ENCODE results near the gene RGSL1.

DNA sequence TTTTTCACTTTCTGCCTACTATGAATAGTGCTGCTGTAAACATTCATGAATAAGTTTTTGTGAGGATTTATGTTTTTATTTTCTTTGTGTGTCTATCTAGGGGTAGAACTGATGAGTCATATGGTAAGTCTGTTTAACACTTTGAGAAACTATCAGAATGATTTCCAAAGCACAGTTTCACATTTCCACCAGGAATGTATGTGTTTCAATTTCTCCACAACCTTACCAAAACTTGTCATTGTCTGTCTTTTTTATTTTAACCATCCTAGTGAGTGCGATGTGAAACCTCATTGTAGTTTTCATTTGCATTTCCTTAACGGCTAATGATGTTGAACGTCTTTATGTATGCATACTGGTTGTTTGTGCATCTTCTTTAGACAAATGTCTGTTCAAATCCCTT lies 115.6 kb downstream of the RGSL1 start:
- TF ChIP-seq, protein P1, sequence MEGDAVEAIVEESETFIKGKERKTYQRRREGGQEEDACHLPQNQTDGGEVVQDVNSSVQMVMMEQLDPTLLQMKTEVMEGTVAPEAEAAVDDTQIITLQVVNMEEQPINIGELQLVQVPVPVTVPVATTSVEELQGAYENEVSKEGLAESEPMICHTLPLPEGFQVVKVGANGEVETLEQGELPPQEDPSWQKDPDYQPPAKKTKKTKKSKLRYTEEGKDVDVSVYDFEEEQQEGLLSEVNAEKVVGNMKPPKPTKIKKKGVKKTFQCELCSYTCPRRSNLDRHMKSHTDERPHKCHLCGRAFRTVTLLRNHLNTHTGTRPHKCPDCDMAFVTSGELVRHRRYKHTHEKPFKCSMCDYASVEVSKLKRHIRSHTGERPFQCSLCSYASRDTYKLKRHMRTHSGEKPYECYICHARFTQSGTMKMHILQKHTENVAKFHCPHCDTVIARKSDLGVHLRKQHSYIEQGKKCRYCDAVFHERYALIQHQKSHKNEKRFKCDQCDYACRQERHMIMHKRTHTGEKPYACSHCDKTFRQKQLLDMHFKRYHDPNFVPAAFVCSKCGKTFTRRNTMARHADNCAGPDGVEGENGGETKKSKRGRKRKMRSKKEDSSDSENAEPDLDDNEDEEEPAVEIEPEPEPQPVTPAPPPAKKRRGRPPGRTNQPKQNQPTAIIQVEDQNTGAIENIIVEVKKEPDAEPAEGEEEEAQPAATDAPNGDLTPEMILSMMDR (IDR thresholded peaks at IDR 0.05; ENCODE audit: low read depth, low read length, missing input control) = no peak
- TF ChIP-seq JUND (IDR thresholded peaks at IDR 0.05) (no peak), RXRA (IDR thresholded peaks at IDR 0.05) (no peak), GABPA (IDR thresholded peaks at IDR 0.05 in 1 of 2, conservative IDR thresholded peaks at IDR 0.05 in 1 of 2) (no peak), SP1 (IDR thresholded peaks at IDR 0.05) (no peak), YY1 (IDR thresholded peaks at IDR 0.05) (no peak), RAD21 (IDR thresholded peaks at IDR 0.05) (no peak), FOXA1 (IDR thresholded peaks at IDR 0.05) (no peak), TAF1 (conservative IDR thresholded peaks at IDR 0.05) (no peak)
- TF ChIP-seq, protein P2, sequence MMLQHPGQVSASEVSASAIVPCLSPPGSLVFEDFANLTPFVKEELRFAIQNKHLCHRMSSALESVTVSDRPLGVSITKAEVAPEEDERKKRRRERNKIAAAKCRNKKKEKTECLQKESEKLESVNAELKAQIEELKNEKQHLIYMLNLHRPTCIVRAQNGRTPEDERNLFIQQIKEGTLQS (IDR thresholded peaks at IDR 0.05) = no peak
- TF ChIP-seq, protein P3, sequence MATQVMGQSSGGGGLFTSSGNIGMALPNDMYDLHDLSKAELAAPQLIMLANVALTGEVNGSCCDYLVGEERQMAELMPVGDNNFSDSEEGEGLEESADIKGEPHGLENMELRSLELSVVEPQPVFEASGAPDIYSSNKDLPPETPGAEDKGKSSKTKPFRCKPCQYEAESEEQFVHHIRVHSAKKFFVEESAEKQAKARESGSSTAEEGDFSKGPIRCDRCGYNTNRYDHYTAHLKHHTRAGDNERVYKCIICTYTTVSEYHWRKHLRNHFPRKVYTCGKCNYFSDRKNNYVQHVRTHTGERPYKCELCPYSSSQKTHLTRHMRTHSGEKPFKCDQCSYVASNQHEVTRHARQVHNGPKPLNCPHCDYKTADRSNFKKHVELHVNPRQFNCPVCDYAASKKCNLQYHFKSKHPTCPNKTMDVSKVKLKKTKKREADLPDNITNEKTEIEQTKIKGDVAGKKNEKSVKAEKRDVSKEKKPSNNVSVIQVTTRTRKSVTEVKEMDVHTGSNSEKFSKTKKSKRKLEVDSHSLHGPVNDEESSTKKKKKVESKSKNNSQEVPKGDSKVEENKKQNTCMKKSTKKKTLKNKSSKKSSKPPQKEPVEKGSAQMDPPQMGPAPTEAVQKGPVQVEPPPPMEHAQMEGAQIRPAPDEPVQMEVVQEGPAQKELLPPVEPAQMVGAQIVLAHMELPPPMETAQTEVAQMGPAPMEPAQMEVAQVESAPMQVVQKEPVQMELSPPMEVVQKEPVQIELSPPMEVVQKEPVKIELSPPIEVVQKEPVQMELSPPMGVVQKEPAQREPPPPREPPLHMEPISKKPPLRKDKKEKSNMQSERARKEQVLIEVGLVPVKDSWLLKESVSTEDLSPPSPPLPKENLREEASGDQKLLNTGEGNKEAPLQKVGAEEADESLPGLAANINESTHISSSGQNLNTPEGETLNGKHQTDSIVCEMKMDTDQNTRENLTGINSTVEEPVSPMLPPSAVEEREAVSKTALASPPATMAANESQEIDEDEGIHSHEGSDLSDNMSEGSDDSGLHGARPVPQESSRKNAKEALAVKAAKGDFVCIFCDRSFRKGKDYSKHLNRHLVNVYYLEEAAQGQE (IDR thresholded peaks at IDR 0.05) = no peak
- TF ChIP-seq, protein P4, sequence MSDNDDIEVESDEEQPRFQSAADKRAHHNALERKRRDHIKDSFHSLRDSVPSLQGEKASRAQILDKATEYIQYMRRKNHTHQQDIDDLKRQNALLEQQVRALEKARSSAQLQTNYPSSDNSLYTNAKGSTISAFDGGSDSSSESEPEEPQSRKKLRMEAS (IDR thresholded peaks at IDR 0.05) = no peak
- TF ChIP-seq, protein P5, sequence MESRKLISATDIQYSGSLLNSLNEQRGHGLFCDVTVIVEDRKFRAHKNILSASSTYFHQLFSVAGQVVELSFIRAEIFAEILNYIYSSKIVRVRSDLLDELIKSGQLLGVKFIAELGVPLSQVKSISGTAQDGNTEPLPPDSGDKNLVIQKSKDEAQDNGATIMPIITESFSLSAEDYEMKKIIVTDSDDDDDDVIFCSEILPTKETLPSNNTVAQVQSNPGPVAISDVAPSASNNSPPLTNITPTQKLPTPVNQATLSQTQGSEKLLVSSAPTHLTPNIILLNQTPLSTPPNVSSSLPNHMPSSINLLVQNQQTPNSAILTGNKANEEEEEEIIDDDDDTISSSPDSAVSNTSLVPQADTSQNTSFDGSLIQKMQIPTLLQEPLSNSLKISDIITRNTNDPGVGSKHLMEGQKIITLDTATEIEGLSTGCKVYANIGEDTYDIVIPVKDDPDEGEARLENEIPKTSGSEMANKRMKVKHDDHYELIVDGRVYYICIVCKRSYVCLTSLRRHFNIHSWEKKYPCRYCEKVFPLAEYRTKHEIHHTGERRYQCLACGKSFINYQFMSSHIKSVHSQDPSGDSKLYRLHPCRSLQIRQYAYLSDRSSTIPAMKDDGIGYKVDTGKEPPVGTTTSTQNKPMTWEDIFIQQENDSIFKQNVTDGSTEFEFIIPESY (IDR thresholded peaks at IDR 0.05) = no peak
